GM12874 (cell line): Measurements from ENCODE around the gene LCE3A.
A peak's percentile ranks its signal among the peaks of the same experiment; 100 is the strongest.

Experiments used
- CTCF ChIP-seq: IDR thresholded peaks from 2 replicates; pipeline ENCODE4 v1.5.1; 2011; ENCODE audit warnings: low read depth, mild to moderate bottlenecking, control low read depth, low read length, moderate library complexity; ENCODE audit not compliant: insufficient read depth

Gene LCE3A

GRCh38 chr1:152613511-152613910 lies 9.4 kb downstream of the LCE3A start, which contains the start of gene LCE3B:
LCE3B (plus strand) TSS chr1:152613811; CDS start chr1:152613811, 0 bp downstream.
- no peak for TF ChIP-seq CTCF

- TF ChIP-seq CTCF = no peak
Observed at GRCh38 chr1:152599934-152600333, 23.0 kb downstream of the LCE3A start, which contains the start of gene LCE3C. LCE3C (plus strand) TSS chr1:152600234; CDS start chr1:152600732, 498 bp downstream.

- TF ChIP-seq CTCF = no peak
Observed at GRCh38 chr1:152596986-152597385, 25.9 kb downstream of the LCE3A start.

GRCh38 chr1:152585586-152585985 lies 37.3 kb downstream of the LCE3A start:
- peak; percentile 27; the same call in 1 of the 2 replicates for TF ChIP-seq CTCF

- TF ChIP-seq CTCF = no peak
Observed at GRCh38 chr1:152582647-152583046, 40.3 kb downstream of the LCE3A start.

GRCh38 chr1:152580433-152580832 lies 42.5 kb downstream of the LCE3A start, which contains the start of gene LCE3D:
LCE3D (minus strand) TSS chr1:152580516; CDS start chr1:152579936, 580 bp downstream.
- no peak for TF ChIP-seq CTCF

- no peak for TF ChIP-seq CTCF
Observed at GRCh38 chr1:152577168-152577567, 45.7 kb downstream of the LCE3A start.
